ENCODE measurements around the gene PIEZO2.

DNA sequence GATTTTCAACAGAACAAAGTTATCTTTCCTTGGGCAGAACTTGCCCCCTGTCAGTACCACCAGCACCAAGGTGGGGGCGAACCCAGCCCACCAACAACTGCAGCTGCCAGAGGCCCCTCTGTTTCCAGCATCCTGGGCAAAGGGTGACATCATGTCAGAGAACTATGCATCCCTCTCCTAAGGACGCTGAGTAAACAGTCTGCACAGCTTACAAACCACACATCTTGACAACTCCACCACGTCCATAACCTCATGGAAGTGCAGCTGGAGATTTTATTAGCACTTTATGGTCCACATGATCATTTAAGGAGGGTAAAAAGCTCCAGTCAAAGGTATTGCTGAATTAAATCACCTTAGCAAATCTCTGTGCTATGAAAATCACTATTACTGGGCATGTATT is 40.4 kb downstream of the PIEZO2 start:
- TF ChIP-seq POLR2A (IDR thresholded peaks at IDR 0.05) (no peak), EP300 (IDR thresholded peaks at IDR 0.05) (no peak)

Data from gastroesophageal sphincter (tissue), 2 donors.